Gastrocnemius medialis (tissue), 4 donors: ENCODE data around the gene BLACAT1.

Experiments used
- CTCF ChIP-seq, 5 experiments: fragments of 450-650 bp in 3 of 5; fragments of 200-600 bp in 2 of 5; sonication (generic) in 2 of 5; IDR thresholded peaks in 4 of 5; conservative IDR thresholded peaks in 1 of 5; 1 replicate in 4 of 5; 2 replicates in 1 of 5; pipeline ENCODE4 v1.5.1; 2016 to 2019; ENCODE audit warnings: antibody characterized with exemption in 5 of 5, mild to moderate bottlenecking in 3 of 5, moderate library complexity in 3 of 5
- POLR2A ChIP-seq, 2 donors: fragments of 450-650 bp; IDR thresholded peaks; one replicate each; pipeline ENCODE4 v1.6.1; 2017; ENCODE audit warnings: antibody characterized with exemption in 2 of 2, mild to moderate bottlenecking in 2 of 2, moderate library complexity in 2 of 2

- TF ChIP-seq CTCF (IDR thresholded peaks at IDR 0.05 in 4 of 5, conservative IDR thresholded peaks at IDR 0.05 in 1 of 5) (no peak), POLR2A (IDR thresholded peaks at IDR 0.05) (no peak)
Measured at GRCh38 chr1:205477121-205477758, 21.4 kb upstream of the BLACAT1 start.
